Panc1 (cell line): ENCODE results near the gene MOB3C. TPM values are rescaled to one million over a fixed set of nuclear protein-coding genes. Genes with fewer than 3 reads are reported as not detected.

Experiments
- ATAC-seq: fragments of 200-7000 bp; cut with Tn5 transposase; 2 replicates; pipeline ENCODE4 v1.9.1; 2020; ENCODE audit warnings: mild to moderate bottlenecking, moderate library complexity
- BruUV-seq: library from RNA; stranded (reverse); fragments of 400-500 nt; replicated peaks from 2 replicates; lab custom pipeline; 2021; lab: Mats Ljungman, UMichigan
- CTCF ChIA-PET: fragments of 300-600 bp; sonication (Branson Sonifier 250); formaldehyde crosslinking; loops from one replicate; lab custom pipeline; 2022; ENCODE audit warnings: antibody characterized with exemption; lab: Charles Lee
- POLR2A ChIA-PET: fragments of 300-600 bp; sonication (Branson Sonifier 250); formaldehyde crosslinking; loops from one replicate; lab custom pipeline; 2022; ENCODE audit warnings: antibody characterized with exemption; lab: Charles Lee
- DNase-seq: peaks from one replicate; pipeline ENCODE4 v3.0.0-alpha.2; 2010; ENCODE audit warnings: low read depth, low spot score
- H3K27ac ChIP-seq: 2 replicates; pipeline ENCODE4 v1.5.1; 2011; ENCODE audit warnings: mild to moderate bottlenecking, low read length, inconsistent platforms
- H3K27me3 ChIP-seq: fragments of 200-500 bp; sonication (Bioruptor generic); 2 replicates; pipeline ENCODE4 v1.6.0; 2014; ENCODE audit warnings: low read length, inconsistent platforms; ENCODE audit not compliant: control insufficient read depth, insufficient read depth
- H3K36me3 ChIP-seq: fragments of 200-500 bp; sonication (Bioruptor generic); 2 replicates; pipeline ENCODE4 v1.5.1; 2014; ENCODE audit warnings: inconsistent platforms, mild to moderate bottlenecking, low read length, moderate library complexity; ENCODE audit not compliant: control insufficient read depth, insufficient read depth
- H3K4me1 ChIP-seq: 2 replicates; pipeline ENCODE4 v1.5.1; 2011; ENCODE audit warnings: inconsistent platforms, mild to moderate bottlenecking, low read length, moderate library complexity; ENCODE audit not compliant: control insufficient read depth, insufficient read depth
- H3K4me3 ChIP-seq, 2 experiments: 2 replicates each; pipeline ENCODE4 v1.5.1; 2011 to 2012; ENCODE audit warnings: low read depth in 2 of 2, low read length in 2 of 2, mild to moderate bottlenecking in 2 of 2, inconsistent platforms in 1 of 2, moderate library complexity in 1 of 2
- H3K9me3 ChIP-seq: fragments of 200-500 bp; sonication (Bioruptor generic); 2 replicates; pipeline ENCODE4 v1.5.1; 2014; ENCODE audit warnings: low read depth, mild to moderate bottlenecking, inconsistent platforms, low read length, moderate library complexity; ENCODE audit not compliant: control insufficient read depth, insufficient read depth
- POLR2AphosphoS5 ChIP-seq: IDR thresholded peaks from 2 replicates; pipeline ENCODE4 v1.6.1; 2012; ENCODE audit warnings: mild to moderate bottlenecking, low read depth, low read length, moderate library complexity
- REST ChIP-seq, 2 experiments: IDR thresholded peaks; 2 replicates each; pipeline ENCODE4 v1.6.1; 2011 to 2012; ENCODE audit warnings: low read depth in 2 of 2, control low read depth in 1 of 2, low read length in 1 of 2, mild to moderate bottlenecking in 1 of 2, moderate library complexity in 1 of 2; ENCODE audit not compliant: insufficient read depth in 1 of 2
- SIN3A ChIP-seq: IDR thresholded peaks from 2 replicates; pipeline ENCODE4 v1.6.1; 2012; ENCODE audit warnings: low read depth, mild to moderate bottlenecking, low read length, moderate library complexity, borderline replicate concordance; ENCODE audit not compliant: insufficient read depth
- TCF7L2 ChIP-seq: IDR thresholded peaks from 2 replicates; pipeline ENCODE4 v1.6.1; 2011; ENCODE audit warnings: mild to moderate bottlenecking, low read depth, low read length, inconsistent platforms
- in situ Hi-C: cut with HindIII; loops from 2 replicates; pipeline ENCODE4 v1.10.0; 2016; ENCODE audit warnings: low sequenced_read_pairs, low pct_unique_long_range_greater_than_20kb
- intact Hi-C: fragments of 100-400 bp; cut with micrococcal nuclease; formaldehyde crosslinking; loops from one replicate; pipeline ENCODE4 v1.10.0; 2022; ENCODE audit not compliant: unreplicated experiment
- total RNA-seq: library from RNA; stranded (reverse); gene quantifications from one replicate; pipeline ENCODE4 v1.2.1, GENCODE V29; 2021; ENCODE audit not compliant: unreplicated experiment
- TF ChIP-seq, protein P1 (sequence below): fragments of 450-650 bp; IDR thresholded peaks from 2 replicates; pipeline ENCODE4 v1.5.1; 2017; ENCODE audit warnings: mild to moderate bottlenecking

The MOB3C gene
- total RNA-seq, 1 experiment from 2014 or later: 10.5 TPM

DNA sequence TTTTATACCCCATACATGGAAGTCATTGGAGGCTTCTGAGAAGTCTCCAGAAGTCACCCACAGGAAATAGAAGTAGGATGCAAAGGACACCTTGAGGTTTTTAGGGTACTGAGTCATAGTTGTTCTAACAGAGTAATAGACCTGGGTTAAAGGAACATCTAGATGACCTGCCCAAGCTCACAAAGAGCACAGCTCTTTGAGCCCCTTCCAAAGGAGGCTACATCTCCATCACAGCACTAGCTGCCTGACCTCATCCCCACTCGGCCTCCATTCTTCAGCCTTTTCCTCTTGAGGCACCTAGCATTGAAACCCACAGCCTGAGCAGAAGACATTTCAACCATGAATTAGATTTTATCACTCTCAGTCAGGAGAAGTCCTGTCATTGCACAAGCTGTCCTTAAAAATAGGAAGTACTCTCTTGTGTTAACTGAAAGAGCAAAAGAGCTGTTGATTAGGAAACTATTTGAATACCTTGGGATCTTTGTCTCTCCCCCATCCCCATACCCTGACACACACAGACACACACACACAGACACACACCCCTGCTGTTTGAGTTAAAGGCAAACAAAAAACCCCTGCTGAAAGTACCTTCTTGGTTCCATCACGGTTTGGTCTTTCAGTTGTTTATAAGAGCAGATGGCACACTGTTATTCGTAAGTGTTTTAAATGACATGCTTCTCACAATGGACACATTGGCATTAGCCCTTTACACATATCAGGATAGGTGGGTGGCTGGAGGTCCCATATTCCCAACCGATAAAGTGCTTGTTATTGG is 34.7 kb downstream of the MOB3C start:
- in situ Hi-C loops (no loop called here), intact Hi-C loops (no loop called here)
- BruUV-seq: no TSS peak
- Histone ChIP-seq H3K36me3 (no peaks in the 10 kb centered on the region; the same call in 1 of the 2 replicates), H3K4me1 (no peaks in the 10 kb centered on the region), H3K27ac (no peak overlapping the region), H3K4me3 (no peak overlapping the region), H3K9me3 (no peaks in the 10 kb centered on the region), H3K27me3 (no peaks in the 10 kb centered on the region)
- CTCF ChIA-PET: no interaction called here
- ATAC-seq (no peak), DNase-seq (no peak)
- POLR2A ChIA-PET: no interaction called here
- TF ChIP-seq REST (IDR thresholded peaks at IDR 0.05; ENCODE audit: insufficient read depth in 1 of 2, low read depth in 2 of 2, low read length in 1 of 2): no peak
- TF ChIP-seq SIN3A: no peak
- TF ChIP-seq, protein P1, sequence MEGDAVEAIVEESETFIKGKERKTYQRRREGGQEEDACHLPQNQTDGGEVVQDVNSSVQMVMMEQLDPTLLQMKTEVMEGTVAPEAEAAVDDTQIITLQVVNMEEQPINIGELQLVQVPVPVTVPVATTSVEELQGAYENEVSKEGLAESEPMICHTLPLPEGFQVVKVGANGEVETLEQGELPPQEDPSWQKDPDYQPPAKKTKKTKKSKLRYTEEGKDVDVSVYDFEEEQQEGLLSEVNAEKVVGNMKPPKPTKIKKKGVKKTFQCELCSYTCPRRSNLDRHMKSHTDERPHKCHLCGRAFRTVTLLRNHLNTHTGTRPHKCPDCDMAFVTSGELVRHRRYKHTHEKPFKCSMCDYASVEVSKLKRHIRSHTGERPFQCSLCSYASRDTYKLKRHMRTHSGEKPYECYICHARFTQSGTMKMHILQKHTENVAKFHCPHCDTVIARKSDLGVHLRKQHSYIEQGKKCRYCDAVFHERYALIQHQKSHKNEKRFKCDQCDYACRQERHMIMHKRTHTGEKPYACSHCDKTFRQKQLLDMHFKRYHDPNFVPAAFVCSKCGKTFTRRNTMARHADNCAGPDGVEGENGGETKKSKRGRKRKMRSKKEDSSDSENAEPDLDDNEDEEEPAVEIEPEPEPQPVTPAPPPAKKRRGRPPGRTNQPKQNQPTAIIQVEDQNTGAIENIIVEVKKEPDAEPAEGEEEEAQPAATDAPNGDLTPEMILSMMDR: no peak
- no peak for TF ChIP-seq TCF7L2
- TF ChIP-seq POLR2AphosphoS5: no peak

DNA sequence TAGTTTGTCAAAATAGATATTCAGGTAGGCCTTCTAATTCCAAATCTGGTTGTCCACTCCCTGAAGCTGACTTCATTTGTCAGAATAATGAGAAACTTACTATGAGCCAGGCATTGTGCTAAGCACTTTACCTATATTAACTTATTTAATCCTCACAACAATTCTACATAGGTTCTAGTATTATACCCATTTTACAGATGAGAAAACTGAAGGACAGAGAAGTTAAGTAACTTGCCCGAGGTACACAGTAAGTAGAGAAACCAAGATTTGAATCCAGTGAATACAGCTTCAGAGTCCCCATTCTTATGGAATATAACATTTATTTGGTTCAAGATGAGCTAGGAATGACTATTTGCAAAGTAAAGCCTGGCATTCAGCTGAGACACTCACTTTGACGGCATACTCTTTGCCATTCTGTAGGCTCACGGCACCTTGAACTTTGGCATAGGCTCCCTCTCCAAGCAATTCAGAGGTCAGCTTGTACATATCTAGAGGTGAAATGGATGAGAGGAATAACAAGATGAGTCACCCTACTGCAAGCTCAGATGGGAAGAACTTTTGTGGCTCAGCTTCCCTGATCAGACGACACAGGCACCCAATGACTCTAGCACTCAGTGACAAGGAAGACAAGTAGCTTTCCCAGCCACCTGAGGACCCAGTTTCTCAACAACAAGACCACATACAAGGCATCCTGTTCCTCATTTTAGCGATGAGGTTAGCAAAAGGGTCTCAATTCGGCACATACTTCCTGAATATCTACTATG is 36.3 kb downstream of the MOB3C start:
- no peaks in the 10 kb centered on the region; the same call in 1 of the 2 replicates for H3K36me3 ChIP-seq
- H3K4me1 ChIP-seq: no peaks in the 10 kb centered on the region
- H3K27ac ChIP-seq: no peak overlapping the region
- POLR2A ChIA-PET: no interaction called here
- ATAC-seq (no peak), DNase-seq (no peak)
- in situ Hi-C loops (no loop called here), intact Hi-C loops (no loop called here)
- no TSS peak for BruUV-seq
- no peaks in the 10 kb centered on the region for H3K9me3 ChIP-seq
- TF ChIP-seq TCF7L2 (no peak), POLR2AphosphoS5 (no peak), SIN3A (no peak), REST (IDR thresholded peaks at IDR 0.05; ENCODE audit: insufficient read depth in 1 of 2, low read depth in 2 of 2, low read length in 1 of 2) (no peak)
- TF ChIP-seq, protein P1: no peak
- no peak overlapping the region for H3K4me3 ChIP-seq
- CTCF ChIA-PET: no interaction called here
- no peaks in the 10 kb centered on the region for H3K27me3 ChIP-seq
